NCI-H1694 (cell line): Measurements from ENCODE around the gene TRPM1.

Source experiments
- DNase-seq: peaks from one replicate; lab custom pipeline; 2025; lab: John Stamatoyannopoulos, UW

The TRPM1 gene

GRCh38 chr15:31017311-31017710 is 84.2 kb downstream of the TRPM1 start:
- no peak for DNase-seq

- no peak for DNase-seq
These were observed 85.0 kb downstream of the TRPM1 start for GRCh38 chr15:31016446-31016915.

- DNase-seq = no peak
These were observed 87.0 kb downstream of the TRPM1 start for GRCh38 chr15:31014608-31014925.

GRCh38 chr15:31013863-31014607 is 87.5 kb downstream of the TRPM1 start:
- DNase-seq = no peak

GRCh38 chr15:31012455-31012854 is 89.1 kb downstream of the TRPM1 start:
- no peak for DNase-seq

- DNase-seq = no peak
These were observed 91.5 kb downstream of the TRPM1 start for GRCh38 chr15:31010036-31010435.

- DNase-seq = no peak
These were observed 95.9 kb downstream of the TRPM1 start for GRCh38 chr15:31005660-31006059.

- DNase-seq = no peak
These were observed 97.2 kb downstream of the TRPM1 start for GRCh38 chr15:31004220-31004733.

- DNase-seq = no peak
These were observed 99.8 kb downstream of the TRPM1 start for GRCh38 chr15:31001702-31002101.

- no peak for DNase-seq
These were observed 101.8 kb downstream of the TRPM1 start for GRCh38 chr15:30999729-31000128.

GRCh38 chr15:30997270-30997669 is 104.3 kb downstream of the TRPM1 start:
- no peak for DNase-seq

GRCh38 chr15:30992249-30992864 is 109.2 kb downstream of the TRPM1 start:
- DNase-seq = no peak

- no peak for DNase-seq
These were observed 110.0 kb downstream of the TRPM1 start, which contains the start of gene MTMR10 for GRCh38 chr15:30991255-30992235. Gene MTMR10, minus strand, starts transcription at chr15:30991628. Its CDS starts 122 bp downstream, at chr15:30991506.

- DNase-seq = no peak
These were observed 110.9 kb downstream of the TRPM1 start for GRCh38 chr15:30990446-30991254.

- no peak for DNase-seq
These were observed 111.5 kb downstream of the TRPM1 start for GRCh38 chr15:30990036-30990435.

- no peak for DNase-seq
These were observed 116.4 kb downstream of the TRPM1 start for GRCh38 chr15:30985081-30985531.

GRCh38 chr15:30984542-30984941 is 117.0 kb downstream of the TRPM1 start:
- DNase-seq = no peak

- no peak for DNase-seq
These were observed 117.4 kb downstream of the TRPM1 start for GRCh38 chr15:30984118-30984517.

- no peak for DNase-seq
These were observed 122.1 kb downstream of the TRPM1 start for GRCh38 chr15:30979457-30979856.

GRCh38 chr15:30978328-30978727 is 123.2 kb downstream of the TRPM1 start:
- DNase-seq = no peak

GRCh38 chr15:30974112-30974511 is 127.4 kb downstream of the TRPM1 start:
- no peak for DNase-seq
